HPDE6-E6E7 (cell line): ENCODE data around the gene KYNU.
"Not testable (repeated sequence)": the region's sequence is repeated elsewhere in the genome, so short reads cannot be mapped to it uniquely, and the experiment has no call there.

Source experiments
- DNase-seq: peaks from one replicate; pipeline ENCODE4 v3.0.0; 2011; ENCODE audit warnings: missing footprints; ENCODE audit errors: extremely low spot score

Gene KYNU

GRCh38 chr2:143015656-143016055 is 138.2 kb downstream of the KYNU start:
- no peak for DNase-seq

DNA sequence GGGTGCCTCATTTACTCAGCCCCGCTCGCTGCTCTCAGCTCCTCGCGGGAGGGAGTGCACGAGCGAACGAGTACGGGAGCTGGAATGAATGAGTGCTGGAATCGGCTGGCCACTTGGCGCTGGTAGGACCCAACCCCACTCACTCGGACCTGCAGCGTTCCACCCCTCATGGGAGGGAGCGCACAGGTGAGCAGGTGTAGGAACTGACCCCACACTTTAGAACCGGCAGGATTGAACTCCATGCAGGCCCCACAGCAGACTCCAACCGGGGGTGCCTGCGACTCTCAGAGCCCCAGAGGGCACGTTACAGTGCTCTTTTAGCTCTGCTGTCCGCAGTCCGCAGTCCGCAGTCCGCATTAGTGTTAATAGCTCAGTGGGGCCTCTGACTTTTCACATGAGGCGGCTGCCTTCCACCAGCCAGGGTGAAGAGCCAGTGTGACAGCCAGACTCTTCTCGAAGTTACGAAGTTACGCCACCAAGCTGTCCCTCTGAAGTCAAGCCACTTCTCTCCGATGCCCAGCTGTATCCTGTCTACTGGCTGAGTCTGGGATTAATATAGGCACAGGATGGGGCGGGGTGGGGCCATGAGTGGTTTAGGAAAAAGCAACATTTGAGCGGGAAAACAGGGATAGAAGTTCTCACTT is 149.1 kb downstream of the KYNU start:
- no peak for DNase-seq

DNA sequence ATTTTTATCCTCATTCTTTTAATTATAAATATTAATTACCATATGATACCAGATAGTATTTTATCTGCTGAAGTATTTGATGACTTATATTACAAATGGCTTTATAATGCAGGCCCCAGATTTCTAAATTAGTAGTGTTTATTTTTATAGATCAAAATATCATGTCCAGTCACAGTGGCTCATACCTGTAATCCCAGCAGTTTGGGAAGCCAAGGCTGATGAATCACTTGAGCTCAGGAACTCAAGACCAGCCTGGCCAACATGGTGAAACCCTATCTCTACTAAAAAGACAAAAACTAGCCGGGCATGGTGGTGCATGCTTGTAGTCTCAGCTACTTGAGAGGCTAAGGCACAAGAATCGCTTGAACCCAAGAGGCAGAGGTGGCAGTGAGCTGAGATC is 151.7 kb downstream of the KYNU start:
- no peak for DNase-seq

- DNase-seq: no peak
Measured at GRCh38 chr2:143030127-143030526, 152.7 kb downstream of the KYNU start.

DNA sequence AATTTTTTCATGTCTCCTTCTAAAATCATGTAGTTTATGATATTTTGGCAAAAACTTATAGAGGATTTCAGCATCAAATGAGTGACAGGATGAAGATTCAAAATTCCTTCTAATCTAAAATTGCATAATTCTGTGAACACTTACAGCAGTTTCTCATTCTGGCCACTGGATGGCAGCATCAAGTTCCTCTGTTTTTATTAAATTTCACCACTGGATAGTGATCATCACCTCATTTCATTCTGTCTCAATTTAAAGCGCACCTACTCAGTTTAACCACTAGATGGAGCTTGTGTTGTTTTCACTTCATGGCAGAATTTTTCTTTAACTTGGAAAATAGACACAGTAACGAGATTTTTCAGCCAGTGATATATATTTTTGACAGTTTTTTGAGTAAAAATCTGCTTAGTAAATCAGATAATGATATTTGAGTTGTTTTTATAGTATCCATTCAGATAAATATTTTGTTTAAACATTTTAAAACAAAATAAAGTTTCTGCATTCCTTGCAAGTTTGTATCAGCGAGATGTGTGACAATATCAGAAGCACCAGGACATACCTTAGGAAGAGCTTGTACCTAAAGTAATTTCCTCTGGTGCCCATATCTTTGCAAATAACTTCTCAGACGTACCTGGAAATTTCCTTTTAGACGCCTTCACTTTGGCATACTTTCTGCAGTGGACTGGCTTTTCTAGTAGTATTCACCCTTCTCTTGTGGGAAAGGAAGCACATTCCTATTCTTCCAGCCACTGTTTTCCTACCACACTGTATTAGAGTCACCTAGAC is 157.0 kb downstream of the KYNU start:
- DNase-seq: peak; percentile 49

DNA sequence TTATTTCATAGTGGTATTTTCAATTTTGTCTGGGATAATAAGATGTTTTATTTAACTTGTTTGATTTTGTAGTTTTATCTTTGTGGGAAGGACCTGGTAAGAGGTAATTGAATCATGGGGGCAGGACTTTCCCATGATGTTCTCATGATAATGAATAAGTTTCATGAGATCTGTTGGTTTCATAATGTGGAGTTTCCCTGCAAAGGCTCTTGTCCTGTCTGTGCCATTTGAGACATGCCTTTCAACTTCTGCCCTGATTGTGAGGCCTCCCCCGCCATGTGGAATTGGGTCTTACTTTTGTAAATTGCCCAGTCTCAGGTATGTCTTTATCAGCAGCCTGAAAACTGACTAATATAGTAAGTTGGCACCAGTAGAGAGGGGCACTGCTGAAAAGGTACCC is 174.0 kb downstream of the KYNU start:
- no peak for DNase-seq

- not testable (repeated sequence) for DNase-seq
Measured at GRCh38 chr2:143053437-143053836, 176.0 kb downstream of the KYNU start.

- no peak for DNase-seq
Measured at GRCh38 chr2:143056550-143056949, 179.1 kb downstream of the KYNU start.

GRCh38 chr2:143058851-143059250 is 181.4 kb downstream of the KYNU start:
- no peak for DNase-seq

DNA sequence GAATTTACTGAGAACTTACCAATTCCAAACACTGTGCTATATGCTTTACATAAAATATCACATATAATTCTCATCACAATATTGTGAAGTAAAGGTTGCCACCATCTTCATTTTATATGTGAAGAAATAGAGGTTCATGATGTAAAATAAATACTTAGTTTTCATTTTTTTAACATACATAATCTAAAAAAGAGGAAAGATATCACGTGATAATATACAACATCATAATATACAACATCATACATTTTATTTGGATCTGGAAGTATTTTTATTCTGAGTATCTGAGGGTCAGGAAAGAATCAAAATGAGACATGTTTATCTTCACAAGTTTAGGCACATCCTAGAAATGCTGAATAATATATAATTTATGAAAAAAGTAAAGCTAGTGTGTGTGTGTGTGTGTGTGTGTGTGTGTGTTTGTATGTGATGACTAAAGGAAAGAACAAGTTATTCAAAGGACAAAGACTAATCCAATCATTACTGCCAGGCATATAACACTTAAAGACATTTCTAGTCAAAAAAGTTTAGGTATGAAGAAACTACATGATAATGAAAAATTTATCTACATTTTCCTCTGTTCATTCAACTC is 186.2 kb downstream of the KYNU start:
- no peak for DNase-seq

DNA sequence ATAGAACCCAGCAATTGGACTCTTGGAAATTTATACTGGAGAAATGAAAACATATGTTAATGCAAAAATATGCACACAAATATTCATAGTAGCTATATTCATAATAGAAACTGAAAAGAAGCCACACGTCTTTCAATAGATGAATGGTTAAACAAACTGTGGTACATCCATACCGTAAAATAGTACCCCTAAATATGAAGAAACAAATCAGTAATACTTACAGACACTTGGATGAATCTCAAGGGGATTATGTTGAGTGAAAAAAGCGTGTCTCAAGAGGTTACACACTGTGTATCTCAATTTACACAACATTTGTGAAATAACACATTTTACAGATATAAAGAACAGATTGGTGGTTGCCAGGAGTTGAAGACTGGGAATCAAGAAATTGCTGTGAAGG is 190.6 kb downstream of the KYNU start:
- no peak for DNase-seq

- DNase-seq: no peak
Measured at GRCh38 chr2:143068509-143068908, 191.0 kb downstream of the KYNU start.

- no peak for DNase-seq
Measured at GRCh38 chr2:143070704-143071103, 193.2 kb downstream of the KYNU start.

GRCh38 chr2:143071185-143071876 is 193.9 kb downstream of the KYNU start:
- DNase-seq: peak; percentile 44

- DNase-seq: not testable (repeated sequence)
Measured at GRCh38 chr2:143074913-143075312, 197.4 kb downstream of the KYNU start.

GRCh38 chr2:143075711-143076110 is 198.2 kb downstream of the KYNU start:
- no peak for DNase-seq

DNA sequence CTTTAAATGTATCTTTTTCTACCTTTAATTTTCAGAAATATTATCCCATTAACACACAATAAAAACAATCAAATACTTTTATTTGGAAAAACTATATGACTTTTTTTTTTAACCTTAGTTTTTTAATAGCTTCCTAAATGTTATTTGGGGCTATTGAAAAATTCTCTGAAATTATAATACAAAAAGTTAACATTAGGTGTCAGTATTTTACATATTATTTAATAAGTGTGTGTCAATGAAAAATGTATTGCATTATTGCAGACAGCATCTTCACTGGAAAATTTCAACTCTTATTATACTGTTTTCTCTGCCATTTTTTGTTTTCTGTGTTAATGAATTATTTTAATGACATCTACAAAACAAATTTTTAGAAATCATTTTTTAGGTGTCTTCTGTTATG is 200.6 kb downstream of the KYNU start:
- DNase-seq: no peak

- DNase-seq: no peak
Measured at GRCh38 chr2:143081616-143082015, 204.2 kb downstream of the KYNU start.

GRCh38 chr2:143083636-143084035 is 206.2 kb downstream of the KYNU start:
- peak; percentile 34 for DNase-seq

DNA sequence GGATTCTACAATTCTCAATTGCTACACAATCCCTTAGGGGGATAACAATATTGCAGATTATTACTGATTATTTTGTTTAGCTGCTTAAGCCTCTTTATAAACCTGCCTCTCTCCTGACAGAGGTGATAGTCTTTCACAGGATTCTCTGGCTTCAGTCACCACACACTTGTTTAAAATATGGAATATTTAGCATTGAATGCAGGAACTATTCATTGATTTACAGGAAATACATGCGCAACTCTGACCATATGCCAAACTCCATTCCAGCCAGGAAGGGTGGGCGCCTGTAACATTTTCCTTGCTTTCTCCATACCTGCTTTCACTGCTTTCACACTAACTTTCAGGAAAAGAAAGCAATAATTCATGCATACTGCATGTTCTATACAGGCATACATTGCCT is 207.0 kb downstream of the KYNU start:
- DNase-seq: no peak

GRCh38 chr2:143085125-143085784 is 207.8 kb downstream of the KYNU start:
- DNase-seq: no peak

GRCh38 chr2:143087033-143087432 is 209.6 kb downstream of the KYNU start:
- no peak for DNase-seq
